ENCODE measurements around the gene ILK.

DNA sequence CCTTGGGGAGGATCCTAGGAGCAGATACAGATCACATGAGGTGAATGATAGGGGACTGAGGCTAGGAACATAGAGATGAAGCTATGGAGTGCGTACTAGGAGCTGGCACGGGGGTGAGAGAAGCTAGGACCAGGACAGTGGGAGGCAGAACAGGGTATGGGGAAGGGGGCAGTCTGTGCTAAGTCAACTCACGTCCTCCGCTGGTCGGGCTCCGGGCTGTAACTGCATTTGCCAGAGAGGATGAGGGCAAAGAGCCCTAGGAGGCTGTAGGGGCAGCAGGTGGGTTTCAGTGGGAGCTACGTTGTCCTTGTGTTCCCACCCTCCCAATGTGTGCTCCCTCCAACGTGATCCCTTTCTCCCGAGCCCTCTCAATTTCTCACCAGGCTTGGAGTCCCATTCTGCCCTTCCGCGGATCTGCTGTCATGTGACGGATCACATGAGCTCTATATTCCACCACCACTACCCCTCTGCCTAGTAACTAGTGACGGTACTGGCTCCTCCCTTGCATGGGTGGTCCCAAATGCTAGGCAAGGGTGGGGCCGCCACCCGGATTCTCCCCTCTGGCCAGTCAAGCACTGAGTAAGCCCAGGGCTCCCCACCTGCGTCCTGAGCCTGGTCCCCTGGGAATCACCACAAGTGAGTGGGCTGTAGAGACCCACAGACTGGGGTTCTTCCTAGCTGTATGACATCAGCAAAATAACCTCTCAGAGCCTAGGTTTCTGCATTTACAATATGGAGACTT is 15.6 kb downstream of the ILK start, which contains the start of gene TPP1:
- TF ChIP-seq CTCF (conservative IDR thresholded peaks at IDR 0.05; ENCODE audit: low read depth, low read length) (no peak), EZH2 (IDR thresholded peaks at IDR 0.05; ENCODE audit: borderline replicate concordance, low read depth, low read length, poor library complexity, severe bottlenecking) (no peak)
